GOT3 (cell line): ENCODE results near the gene ARHGAP11A.
"Not testable (repeated sequence)": the region's sequence is repeated elsewhere in the genome, so short reads cannot be mapped to it uniquely, and the experiment has no call there.

ENCODE experiments used
- DNase-seq: peaks from one replicate; lab custom pipeline; 2025; ENCODE audit warnings: mixed read lengths; lab: John Stamatoyannopoulos, UW

Gene ARHGAP11A

DNA sequence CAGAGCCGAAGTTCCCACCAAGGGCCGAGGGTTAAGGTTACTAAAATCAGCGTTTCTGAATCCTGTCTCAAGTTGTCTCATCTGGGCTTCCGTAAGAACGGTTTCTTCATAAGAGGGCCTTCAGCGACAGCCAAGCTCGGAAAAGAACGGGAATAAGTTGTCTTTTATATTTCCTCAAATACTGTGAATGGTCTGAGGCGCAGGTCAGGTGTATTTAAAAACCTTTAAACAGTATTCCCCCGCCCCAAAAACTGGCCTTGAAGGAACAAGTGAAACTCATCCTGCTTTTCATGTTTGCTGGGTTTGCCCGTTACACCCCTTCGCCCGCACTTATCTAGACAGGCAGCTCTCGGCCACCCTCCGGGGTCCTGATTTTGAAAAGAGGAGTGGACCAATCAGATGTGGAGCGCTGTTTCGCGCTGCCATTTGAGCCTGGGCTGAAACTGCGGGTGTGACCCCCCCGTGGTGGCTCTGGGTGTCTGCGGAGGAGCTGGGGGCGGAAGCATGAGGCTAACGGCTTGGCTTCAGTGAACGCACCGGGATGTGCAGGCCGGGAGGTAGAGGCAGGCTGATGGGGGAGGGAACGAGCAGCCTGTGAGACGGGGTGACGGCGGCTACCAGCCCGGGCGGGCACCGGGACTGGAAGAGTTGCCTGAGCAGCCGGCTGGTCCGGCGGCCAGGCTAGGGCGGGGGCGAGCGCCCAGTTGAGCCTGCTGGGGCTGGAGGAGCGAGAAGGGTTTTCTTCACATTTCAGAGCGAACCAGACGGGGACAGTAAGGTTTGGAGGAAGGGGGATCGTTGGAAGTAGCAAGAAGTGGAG is at the start of gene ARHGAP11A:
ARHGAP11A (plus strand) TSS at position 454 of the 820 bp plus-strand sequence. CDS start 708 bp downstream, outside the sequence.
- DNase-seq = not testable (repeated sequence)

GRCh38 chr15:32568988-32569387 is 46.3 kb upstream of the ARHGAP11A start:
- DNase-seq = not testable (repeated sequence)

- DNase-seq = not testable (repeated sequence)
Observed at GRCh38 chr15:32578482-32578881, 36.8 kb upstream of the ARHGAP11A start.

- DNase-seq = not testable (repeated sequence)
Observed at GRCh38 chr15:32585844-32586243, 29.5 kb upstream of the ARHGAP11A start.

GRCh38 chr15:32593151-32593550 is 22.2 kb upstream of the ARHGAP11A start, which contains the start of gene GOLGA8N:
Gene GOLGA8N (plus strand): TSS chr15:32593456.
- DNase-seq = not testable (repeated sequence)

GRCh38 chr15:32609518-32609917 is 5.8 kb upstream of the ARHGAP11A start:
- not testable (repeated sequence) for DNase-seq

GRCh38 chr15:32610719-32611118 is 4.6 kb upstream of the ARHGAP11A start:
- not testable (repeated sequence) for DNase-seq

DNA sequence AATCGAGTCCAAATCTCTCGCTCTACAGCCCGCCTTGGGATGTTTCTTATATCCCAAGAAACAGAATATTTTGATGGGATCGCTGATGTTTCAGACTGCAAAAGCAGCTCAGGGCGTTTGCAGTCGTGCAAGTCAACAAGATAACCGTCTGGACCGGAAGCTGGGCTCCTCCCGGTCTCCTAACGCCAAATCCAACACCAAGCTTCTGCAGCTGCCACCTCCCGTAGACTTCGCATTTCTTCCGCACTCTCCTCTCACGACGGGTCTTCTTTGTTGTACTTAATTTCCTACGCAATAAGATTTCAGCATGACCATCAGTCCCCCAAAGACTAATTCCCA is 623 bp upstream of the ARHGAP11A start:
- DNase-seq = not testable (repeated sequence)

DNA sequence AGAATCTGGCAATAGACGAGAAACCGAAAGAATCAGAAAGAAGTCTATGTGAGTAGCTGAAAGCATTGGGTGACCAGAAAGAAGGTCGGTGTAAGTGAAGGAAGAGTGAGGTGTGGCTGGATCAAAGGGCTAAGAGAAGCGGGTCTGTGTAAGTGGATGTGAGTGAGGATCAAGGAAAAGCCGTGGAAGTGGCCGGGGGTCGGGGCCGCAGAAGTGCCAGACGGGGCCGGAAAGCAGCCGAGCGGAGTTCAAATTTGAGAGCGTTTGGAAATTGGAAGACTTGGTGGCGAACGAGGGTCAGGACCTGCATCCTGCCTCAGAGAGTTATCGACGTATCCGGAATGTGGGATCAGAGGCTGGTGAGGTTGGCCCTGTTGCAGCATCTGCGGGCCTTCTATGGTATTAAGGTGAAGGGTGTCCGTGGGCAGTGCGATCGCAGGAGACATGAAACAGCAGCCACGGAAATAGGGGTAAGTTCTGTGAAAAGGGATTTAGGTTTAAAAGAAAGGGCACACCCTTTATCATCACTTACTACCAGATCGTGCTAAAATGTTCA is 645 bp downstream of the ARHGAP11A start:
- not testable (repeated sequence) for DNase-seq

GRCh38 chr15:32636410-32636809 is 21.1 kb downstream of the ARHGAP11A start:
- DNase-seq = no peak

GRCh38 chr15:32636908-32637567 is 21.7 kb downstream of the ARHGAP11A start:
- no peak for DNase-seq

DNA sequence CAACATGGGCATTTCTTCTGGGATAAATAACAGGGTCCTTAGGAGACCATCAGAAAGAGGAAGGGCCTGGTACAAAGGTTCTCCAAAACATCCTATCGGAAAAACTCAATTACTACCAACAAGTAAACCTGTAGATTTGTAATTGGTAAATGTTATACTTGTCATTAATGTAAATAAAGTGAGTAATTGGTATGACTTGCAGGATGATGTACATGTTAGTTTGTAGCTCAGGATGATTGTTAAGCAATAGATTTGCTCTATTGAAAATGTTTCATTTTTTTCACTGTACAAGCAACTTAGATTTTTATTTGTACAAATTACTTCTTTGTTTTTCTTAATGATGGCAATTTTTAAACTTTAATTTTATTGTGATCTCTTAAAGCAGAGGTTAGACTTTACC is 22.4 kb downstream of the ARHGAP11A start:
- no peak for DNase-seq

DNA sequence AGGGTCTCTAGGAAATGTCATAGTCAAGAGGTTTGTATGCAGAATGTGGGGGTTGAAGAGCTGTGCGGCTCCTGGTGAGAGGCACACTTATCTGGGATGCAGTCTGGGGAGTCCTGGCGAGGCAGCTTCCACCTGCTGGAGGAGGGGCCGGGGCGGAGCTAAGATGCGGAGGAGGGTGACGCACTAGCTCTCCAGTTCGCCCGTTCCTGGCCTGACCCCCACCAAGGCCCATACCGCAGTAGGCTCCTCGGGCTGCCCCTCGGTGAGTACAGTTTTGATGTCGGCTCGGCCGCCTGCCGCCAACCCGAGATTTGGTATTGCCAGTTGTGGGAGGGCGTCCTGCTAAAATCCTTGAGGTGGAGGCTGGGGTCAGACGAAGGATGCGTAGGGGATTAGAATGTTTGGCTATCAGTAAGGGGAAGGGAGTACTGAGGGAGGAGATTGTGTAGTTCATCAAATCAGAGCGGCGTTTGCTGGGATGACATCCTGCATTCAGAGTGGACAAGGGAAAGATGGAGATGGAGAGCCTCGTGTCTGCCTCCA is 26.3 kb downstream of the ARHGAP11A start, which contains the start of gene SCG5:
SCG5 (plus strand) TSS at position 194 of the 543 bp plus-strand sequence. CDS start 1,883 bp downstream, outside the sequence.
- DNase-seq = no peak

GRCh38 chr15:32642667-32643435 is 27.5 kb downstream of the ARHGAP11A start:
- DNase-seq = no peak

DNA sequence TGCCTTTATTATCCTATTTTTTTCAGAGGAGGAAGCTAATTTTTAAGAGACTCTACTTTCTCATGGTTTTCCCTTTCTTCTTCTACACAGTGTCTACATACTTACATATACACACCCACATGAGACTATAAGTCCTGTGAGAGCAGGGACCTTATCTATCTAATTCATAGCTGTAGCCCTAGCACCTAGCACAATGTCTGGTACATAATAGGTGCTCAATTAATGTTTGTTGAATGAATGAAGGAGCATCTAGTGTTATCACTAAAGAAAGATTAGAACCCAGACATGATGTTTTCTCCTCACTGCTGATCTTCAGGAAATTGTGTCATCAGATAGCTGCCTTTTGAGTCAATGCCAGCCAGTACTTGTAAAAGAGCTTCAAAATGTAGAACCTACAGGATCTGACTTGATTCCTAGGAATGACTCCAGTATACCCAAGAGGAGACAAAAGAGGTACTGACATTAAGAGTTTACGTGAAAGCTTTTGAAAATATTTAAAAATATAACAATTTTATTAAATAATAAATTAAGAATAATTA is 28.7 kb downstream of the ARHGAP11A start:
- DNase-seq = no peak

DNA sequence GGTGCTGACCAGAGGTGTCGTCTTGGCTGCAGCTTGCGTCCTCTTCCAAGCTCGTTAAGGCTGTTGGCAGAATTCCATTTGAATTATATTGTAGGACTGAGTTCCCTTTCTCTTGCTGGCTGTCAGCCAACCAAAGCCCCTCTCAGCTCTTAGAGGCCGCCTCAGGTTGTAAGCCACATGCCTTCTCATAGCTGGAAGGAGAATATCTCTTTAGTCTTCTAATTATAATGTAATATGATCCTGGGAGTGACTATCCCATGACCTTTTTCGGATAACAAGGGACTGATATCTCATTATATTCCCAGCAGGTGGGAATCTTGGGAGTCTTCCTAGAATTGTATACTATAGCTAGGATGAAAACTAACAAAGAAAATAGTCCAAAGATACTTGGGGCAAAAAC is 31.0 kb downstream of the ARHGAP11A start:
- DNase-seq = no peak

DNA sequence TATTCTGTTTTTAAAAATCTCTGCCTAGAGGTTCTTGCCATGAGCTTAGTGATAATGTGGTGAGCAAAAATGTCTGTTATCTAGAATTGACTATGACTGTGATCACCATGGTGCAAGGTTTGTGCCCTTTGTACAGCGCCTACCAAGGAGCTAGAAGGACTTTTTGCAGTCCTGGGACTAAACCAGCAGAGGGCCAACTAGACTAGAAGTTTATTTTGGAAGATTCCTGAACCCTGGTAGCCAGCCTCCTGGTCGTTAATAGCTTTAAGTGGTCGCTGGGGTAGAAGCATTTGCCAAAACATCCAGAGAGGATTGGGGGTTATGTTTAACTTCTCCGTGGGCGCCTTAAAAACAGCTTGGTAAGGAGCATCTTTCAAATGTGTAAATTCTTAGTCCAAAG is 34.0 kb downstream of the ARHGAP11A start:
- no peak for DNase-seq

DNA sequence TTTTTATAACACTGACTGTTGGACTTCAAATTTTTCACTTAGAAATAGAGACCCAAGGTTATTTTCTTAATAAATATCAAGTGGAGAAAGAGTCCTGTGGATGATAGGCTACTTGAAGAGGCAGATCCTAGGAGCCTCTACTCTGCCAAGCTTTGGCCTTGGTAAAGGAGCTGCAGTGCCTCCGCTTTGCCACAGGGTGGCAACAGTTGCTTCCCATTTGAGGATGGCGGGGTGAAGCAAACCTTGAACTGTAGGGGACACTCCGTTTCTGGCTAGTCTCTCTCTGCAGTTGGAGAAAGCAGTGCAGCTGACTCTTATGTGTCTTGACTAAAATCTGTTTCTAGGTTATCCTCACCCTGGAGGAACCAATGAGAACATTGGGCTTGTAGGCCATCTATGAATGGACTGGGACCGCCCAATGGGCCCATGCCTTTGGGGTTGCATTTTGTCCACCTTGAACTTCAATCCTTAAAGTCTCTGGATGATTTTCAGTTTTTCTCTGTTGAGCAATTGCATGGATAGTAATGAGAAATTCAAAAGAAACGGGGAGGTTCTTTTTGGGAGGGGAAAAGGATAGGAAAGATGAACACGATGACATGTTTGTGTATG is 36.0 kb downstream of the ARHGAP11A start:
- peak; percentile 34 for DNase-seq

- no peak for DNase-seq
Observed at GRCh38 chr15:32652178-32652577, 36.9 kb downstream of the ARHGAP11A start.

GRCh38 chr15:32656091-32656490 is 40.8 kb downstream of the ARHGAP11A start:
- DNase-seq = no peak

DNA sequence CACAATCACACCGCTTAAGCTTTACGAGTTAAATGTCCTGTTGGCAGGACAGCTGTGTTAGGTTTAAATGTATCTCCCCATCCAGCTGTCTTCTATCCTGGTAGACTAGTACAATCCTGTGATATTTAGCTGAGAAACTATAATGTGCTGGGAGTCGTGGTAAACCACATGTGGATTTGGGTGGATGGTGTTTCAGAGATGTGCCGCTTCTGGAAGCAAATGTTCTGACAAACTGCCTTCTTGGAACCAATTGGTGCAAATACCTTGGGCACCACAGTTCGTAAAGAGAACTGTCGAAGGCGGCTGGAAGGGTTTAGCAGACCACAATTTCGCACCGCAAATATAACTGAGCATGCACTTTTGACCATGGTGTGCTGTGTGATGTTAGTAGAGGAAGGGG is 41.2 kb downstream of the ARHGAP11A start:
- no peak for DNase-seq
